Measurements from ENCODE around the gene ULBP3.
"Not testable (repeated sequence)": the region's sequence is repeated elsewhere in the genome, so short reads cannot be mapped to it uniquely, and the experiment has no call there.

The ULBP3 gene

DNA sequence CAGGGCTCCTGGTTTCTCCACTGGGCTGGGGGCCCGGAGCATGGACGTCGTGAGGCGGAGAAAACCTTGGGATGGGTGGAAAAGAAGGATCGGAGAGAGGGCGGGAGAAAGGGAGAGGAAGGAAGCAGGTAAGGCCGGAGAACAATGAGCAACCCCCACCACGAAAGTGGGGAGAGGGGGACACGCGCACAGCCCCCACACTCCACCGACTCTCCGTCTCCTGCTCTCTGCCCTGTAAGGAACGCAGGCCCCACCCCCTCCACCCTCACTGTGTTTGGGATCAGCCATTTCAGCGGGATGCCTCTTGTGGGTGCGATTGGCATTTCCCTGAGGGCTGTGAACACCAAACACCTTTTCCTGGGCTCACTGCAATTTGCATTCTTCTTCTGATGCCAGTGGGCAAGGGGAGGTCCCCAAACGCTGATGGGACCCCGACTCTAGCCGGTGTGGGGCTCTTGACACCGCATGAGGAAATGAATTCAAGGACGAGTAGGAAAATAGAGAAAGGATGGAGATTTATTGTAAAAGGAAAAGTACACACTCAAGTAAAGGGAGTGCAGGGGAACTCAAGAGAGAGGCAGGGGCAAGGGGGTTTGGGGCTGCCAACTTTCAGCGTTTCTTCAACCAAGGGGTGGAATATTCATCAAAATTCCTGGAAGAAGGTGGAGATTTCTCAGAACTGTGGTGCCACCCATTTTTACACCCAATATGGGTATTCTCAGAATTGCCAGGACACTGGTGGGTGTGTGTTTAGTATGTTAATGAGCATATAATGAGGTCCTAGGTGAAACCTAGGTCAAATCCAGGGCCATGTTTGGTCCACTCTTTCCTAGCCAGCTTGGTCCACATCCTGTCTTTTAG, 30.5 kb downstream of the ULBP3 start:
- DNase-seq = peak; percentile 49

DNA sequence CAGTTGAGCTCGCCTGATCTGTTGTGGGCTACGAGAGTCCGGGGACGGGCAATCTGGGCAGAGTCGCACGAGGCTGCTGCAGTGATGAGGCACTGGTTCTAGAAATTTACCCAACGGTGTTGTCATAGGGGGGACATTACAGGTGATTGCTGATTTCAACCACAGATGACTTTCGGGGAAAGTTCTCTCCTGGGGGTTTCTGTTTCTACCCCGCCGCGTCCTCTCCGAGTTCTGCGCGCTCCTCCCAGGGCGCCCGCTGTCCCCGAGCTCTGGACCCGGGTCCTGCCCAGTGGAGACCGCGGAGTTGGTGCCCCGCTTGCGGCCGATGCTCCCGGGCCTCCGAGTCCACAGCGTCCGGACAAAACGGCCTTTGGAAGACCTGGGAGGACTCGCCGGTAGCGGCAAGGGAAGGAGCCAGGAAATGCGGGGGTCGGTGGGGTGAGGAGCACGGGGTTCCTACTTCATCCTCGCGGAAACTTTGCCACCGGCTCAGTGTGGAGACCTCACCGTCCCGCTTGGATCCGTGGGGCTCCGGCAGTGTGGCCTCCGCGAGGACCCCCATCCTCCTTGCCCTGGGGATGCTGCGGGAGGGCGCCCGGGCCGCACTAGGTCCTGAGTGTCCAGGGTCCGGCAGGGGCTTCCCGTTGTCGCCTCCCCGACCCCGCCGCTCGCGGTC, 31.3 kb downstream of the ULBP3 start:
- peak; percentile 60 for DNase-seq

DNA sequence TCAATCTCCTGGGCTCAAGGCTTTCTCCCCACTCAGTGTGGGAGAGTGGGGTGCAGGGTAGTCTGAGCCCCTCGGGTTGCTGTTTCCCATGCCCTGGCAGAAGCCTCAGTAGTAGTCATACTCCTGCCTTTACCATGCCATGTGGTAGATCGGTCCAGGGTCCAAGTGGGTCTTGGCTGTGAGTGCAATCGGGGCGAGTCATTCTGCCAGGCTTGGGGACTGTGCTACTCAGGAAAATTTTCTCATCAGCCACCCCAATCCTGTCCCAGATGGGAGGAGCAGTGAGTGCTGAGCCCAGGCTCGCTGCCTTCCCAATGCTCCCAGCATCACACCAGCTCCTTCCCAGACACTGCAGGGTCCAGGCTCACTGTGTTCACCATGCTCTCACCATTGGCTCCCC, 32.8 kb downstream of the ULBP3 start:
- peak; percentile 52 for DNase-seq

DNA sequence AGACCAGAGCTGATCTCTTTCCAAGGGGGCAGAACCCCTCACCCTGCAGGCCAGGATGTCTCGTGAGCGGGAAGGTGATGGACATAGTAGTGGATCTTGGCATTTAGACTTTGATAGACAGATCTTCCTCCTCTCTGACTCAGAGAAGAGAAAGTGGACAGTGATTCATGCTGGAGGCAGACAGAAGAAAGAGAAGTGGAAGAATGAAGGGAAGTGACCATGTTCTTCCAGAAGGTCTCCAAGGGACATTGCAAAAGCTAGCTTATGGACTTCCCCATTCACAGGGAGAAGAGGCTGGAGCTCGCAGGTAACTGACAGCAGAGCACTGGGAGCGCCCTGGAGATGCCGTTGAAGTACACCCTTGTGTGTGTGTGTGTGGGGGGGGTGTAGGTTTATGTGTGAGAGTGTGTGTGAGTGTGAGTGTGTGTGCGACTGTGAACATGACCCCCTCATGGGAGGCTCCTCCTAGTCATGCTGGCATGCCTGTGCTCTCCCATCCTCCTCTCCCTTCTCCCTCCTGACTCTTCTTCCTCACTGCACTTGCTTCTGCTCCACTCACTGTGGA, 35.6 kb downstream of the ULBP3 start:
- DNase-seq = peak; percentile 48

DNA sequence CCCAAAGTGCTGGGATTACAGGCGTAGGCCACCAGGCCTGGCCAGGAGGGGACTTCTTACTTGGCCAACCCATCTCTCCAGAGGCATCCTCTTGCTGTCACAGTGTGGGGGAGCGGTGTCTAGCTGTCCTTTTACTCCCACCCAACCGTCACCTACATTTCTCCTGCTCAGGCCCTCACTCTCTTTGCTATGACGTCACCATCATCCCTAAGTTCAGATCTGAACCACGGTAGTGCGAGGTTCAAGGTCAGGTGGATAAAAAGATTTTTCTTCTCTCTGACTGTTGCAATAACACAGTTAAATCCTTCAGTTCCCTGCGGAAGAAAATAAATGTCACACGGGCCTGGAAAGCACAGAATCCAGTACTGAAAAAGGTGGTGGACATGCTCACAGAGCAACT, 36.3 kb downstream of the ULBP3 start:
- peak; percentile 28 for DNase-seq

DNA sequence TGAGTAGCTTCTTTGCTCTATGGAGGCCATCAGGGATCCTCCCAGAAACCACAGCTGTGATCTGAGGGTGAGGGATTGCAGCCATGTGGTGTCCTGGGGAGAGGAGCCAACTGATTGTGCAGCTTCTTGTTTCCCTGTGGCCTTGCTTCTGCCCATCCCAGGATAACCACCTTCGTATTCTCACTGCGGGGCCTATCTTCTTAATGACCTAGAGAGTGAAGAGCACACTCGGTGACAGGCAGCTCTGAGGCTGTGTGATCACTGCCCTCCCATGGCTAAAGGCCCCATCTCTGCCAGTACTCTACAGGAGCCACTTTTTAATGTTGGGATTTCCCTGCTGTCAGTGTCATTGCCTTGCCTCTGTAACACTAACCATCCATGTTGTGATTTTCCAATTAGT, 38.3 kb downstream of the ULBP3 start:
- peak; percentile 50 for DNase-seq

DNA sequence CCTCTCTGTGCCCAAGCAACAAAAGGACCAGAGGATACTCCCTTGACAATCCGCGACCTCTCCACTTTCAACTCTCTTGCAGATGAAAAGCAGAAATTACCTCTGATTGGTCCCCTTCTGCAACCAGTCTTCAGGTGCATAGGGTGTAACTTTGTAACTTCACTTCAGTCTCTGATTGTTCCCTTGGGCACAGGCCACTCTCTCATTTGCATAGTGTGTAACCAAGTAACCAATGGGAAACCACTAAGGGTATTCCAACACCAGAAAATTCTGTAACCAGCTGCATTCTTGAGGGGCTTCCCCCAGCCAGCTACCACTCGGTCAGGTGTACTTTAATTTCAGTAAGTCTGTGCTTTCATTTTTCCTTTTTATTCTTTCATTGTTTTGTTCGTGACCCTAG, 39.2 kb downstream of the ULBP3 start:
- DNase-seq = peak; percentile 41

DNA sequence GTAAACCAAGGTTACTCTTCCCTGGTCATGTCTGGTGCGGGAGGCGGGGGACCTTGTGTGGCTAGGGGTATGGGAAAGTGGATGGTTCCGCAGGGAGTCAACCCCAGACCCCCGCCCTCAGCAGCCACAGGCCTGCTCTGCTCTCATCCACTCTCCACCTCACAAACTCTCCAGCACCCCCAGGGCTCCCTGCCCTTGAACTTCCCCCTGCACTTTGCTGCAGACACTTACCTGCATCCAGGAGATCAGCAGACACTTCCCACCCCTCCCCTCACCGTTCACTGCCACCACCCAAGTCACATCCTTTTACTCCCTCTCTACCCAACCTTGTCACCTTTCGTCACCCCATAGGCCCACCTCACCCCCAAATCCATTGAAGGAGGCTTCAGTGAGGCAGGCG, 39.6 kb downstream of the ULBP3 start:
- no peak for DNase-seq

DNA sequence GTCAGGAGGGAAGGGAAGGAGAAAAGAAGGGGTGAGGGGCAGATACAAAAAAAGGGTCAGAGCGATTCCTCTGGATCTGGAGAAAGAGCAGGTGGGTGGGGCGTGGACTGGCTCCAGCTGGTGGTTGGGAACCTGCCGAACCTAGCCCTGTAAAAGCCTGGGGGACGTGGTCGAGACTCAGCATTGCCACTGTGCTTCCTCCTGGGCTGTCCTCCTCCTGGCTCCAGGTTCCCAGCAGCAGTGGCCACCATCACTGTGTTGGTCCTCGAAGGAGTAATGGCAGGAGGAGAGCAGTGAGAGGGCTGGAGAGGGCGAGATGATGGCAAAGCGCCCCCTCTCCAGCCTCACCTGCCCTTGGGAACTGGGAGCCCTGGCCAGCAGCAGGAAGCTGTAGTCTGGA, 40.1 kb downstream of the ULBP3 start:
- DNase-seq = peak; percentile 45

DNA sequence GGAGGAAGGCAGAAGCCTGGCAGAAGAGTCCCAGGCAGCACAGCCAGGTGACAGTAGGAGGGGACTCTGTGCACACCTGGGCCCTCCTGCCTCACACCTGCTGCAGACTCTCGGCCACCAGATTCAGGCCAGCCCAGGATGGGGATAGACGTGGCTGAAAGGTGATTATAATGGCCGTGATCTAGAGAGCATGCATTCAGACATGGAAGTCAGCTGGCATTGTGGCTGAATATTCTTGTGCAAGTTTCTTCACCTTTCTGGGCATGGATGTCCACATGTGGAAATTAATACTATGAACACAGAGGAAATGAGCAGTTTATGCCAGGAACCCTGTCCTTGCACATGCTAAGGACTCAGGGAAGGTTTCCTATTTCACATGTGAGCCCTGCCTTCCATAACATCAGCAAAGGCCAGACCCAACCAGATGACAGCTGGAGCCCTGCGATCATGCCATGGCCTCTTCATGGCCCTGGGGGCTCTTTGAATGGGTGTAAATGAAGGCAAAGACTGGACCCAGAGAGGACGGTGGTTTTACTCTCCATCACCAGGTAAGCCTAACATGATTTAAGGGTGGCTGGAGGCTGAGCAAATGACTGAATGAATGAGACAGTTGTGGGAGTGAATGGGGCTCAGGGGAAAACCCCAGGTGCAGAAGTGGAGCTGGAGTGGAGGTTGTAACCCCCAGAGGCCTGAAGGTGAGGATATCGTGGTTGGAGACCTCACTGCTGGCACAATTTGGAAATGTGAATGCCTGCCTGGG, 40.9 kb downstream of the ULBP3 start:
- DNase-seq = peak; percentile 53

DNA sequence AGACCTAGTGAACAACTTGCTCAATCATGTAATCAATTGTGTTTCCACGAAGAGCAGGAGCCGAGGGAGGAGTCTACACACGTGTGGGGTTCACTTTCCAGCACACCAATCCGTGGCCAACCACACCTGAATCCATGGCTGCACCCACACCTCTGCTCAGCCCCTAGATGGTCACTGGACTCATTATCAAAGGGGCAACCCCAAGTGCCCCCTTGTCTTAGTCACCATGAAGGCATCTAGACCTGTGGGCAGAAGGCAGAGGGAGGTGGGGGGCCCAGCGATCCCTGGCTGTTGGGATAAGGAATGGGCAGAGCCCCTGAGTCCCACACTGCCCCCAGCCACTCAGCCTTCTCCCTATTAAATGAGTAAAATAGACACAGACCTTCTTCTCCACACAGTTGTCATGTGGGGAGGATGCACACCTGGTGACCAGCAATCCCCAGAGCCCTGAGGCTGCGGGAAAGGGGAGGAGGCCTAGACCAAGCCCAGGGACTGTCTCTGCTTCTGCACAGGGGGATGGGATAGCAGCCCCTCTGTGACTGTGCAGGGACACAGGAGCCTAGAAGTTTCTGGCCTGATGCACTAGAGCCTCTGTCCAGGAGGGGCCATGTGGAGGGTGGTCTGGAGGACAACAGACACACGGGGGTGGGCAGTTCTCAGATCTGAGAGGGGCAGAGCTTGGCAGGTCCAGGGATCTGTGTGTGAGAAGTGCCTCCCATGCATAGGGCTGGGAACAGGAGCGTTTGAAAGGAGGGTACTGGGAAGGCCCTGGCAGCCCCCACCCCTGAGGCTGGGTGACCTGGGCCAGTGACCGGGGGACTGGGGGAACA, 41.7 kb downstream of the ULBP3 start:
- DNase-seq = peak; percentile 55

DNA sequence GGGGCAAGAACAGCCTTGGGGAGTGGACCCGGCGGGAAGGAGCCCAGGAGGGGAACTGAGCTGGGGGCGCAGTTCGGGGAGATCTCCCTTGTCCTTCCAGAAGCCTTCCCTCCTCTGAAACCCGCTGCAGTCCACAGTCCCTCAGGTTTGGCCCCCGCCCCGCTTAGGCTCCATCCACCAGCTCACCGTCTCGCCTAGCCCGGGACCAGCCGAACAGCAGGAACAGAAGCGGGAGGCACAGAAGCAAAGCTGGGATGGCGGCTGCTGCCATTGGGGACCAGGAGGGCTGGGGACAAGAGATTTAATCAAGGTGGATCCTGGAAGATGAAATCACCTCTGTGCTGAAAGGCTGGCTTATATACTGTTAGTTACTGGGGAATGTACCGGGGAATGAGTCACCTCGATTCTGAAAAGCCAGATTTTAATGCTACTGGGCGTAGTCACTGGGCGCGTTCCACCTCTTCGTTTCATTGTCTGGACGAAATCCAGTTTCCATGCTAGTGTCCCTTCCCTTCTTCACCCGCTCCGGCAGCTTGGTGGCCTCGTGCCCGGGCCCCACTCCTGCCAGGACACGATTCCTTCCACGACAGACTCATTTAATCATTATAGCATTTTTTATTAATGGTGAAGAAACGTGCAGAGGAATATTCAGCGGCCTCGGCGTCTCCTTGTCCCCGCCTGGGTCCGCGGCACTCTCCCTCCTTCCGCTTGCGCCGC, 43.6 kb downstream of the ULBP3 start, which contains the start of gene RAET1L:
Gene RAET1L, minus strand, starts transcription at position 332 of the 717 bp plus-strand sequence. Its CDS starts 61 bp downstream, at position 271.
- peak; percentile 65 for DNase-seq

DNA sequence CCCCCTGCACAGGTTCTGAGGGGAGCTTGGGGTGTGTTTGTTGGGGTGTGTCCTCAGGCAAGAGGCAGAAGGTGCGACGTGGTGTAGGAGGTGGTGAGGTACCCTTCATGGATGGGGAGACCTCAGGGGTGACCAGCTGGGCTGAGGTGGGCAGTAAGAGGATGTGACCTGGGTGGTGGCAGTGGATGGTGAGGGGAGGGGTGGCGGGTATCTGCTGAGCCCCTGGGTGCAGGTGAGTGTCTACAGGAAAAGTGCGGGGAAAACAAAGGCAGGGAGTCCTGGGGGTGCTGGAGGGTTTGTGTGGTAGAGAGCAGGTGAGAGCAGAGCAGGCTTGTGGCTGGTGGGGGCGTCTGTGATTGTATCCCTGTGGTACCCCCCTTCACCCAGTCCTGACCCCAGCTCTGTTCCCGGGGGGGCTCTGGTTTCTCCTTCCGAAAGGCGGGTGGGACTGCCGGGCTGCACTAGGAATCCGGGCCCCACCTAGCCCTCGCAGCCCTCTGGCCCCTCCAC, 44.2 kb downstream of the ULBP3 start:
- DNase-seq = no peak

DNA sequence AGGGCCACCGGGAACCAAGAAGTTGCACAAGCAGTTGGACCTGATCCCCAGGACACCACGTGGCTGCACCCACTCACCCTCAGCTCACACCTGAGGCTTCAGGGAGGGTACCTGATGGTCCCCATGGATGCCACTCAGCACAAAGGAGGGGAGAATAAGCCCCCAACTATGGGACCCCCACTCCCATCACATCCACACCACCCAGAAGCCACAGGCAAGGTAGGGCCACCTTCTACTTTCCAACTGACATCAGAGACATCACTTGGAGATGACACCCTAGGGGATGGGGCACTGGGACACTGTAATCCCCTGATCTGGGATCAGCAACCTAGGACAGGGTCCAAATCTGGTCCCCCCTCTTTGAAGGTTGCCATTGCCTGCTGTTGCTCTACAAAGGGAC, 44.9 kb downstream of the ULBP3 start:
- peak; percentile 51 for DNase-seq

DNA sequence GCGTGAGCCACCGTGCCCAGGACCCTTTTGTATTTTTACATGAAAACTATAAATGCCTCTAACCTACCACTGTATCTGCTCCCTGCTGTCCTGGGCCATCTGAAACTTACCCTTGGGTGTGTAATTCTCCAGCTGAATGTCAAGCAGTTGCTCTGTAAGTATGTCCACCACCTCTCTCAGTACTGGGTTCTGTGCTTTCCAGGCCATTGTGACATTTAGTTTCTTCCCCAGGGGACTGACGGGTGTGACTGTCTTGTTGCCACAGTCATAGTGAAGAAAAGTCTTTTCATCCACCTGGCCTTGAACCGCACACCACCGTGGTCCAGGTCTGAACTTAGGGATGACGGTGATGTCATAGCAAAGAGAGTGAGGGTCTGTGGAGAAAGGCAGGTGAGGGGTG, 47.1 kb downstream of the ULBP3 start:
- not testable (repeated sequence) for DNase-seq

DNA sequence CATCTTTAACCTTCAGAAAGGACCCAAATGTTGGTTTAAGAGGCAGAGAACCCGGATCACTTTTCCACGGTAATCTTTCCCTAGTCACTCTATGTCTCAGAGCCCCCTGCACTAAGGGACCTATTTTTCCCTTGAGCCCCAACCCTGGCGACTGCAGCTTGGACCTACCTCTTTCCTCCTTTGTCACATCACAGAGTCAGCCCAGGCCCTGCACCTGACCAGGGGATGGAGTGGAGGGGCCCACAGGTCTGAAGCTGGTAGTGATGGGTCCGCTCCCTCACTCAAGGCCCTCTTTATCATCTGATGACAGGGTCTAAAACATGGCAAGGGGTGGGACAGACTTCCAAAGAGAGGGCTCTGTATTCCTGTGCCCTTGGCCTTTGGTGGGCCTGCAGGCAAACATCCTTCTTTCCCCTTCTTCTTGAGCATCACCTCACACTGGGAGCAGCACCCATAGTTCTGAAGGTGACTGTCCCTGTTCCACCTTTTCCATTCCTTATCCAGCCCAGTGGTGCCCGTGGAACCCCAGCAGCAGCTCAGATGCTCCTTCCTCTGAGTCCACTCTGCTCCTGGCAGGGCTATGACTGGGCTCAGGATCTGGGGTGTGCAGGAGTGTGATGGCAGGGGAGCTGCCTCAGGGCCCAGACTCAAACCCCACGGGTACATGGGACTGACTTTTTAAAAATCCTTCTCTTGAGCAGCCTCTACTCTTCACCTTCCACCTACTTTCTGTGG, 49.9 kb downstream of the ULBP3 start:
- peak; percentile 42 for DNase-seq

DNA sequence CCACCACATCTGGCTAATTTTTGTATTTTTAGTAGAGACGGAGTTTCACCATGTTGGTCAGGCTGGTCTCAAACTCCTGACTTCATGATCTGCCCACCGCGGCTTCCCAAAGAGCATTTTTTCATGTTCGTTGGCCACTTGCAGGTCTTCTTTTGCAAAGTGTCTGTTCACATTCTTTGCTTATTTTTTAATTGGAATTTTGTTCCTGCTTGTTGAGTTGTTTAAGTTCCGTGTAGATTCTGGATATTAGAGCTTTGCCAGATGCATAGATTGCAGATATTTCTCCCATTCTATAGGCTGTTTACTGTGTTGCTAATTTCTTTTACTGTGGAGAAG, 51.8 kb downstream of the ULBP3 start:
- not testable (repeated sequence) for DNase-seq

DNA sequence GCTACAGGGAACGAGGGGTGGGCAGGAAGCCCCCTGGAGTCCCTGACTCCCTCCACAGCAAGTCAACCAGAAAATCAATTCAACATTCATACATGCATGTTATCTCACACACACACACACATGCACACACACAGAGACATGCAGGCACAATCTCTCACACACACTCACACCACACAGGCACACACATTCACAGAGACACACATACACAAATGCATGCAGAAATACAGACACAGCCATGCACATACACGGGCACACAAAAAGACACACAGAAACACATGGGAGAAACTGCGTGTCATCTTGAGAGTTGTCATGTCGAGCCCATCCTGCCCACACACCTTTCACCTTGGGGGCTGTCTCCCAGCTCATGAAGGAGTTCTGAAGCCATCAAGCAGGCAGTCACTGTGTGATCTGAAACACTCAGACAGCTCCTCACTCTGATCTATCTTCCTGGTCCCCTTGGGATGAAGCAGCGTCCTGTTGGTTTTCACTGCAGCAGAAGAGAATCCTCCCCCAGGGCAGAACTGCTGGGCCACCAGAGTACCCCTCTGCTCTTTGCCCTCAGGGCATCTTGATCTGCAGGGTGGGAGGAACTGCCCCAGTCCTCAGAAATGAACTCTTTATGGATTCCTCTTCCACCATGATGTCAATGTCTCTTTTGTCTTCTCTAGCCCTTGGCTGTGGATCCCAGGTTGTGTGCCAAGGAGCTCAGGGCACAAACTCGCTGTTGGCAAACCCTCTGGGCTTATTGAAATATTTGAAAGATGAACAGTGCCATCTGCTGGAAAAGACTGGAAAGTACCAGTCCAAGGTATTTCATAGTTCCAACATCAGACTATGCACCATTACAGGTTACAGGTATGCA, 52.4 kb downstream of the ULBP3 start:
- DNase-seq = peak; percentile 79

DNA sequence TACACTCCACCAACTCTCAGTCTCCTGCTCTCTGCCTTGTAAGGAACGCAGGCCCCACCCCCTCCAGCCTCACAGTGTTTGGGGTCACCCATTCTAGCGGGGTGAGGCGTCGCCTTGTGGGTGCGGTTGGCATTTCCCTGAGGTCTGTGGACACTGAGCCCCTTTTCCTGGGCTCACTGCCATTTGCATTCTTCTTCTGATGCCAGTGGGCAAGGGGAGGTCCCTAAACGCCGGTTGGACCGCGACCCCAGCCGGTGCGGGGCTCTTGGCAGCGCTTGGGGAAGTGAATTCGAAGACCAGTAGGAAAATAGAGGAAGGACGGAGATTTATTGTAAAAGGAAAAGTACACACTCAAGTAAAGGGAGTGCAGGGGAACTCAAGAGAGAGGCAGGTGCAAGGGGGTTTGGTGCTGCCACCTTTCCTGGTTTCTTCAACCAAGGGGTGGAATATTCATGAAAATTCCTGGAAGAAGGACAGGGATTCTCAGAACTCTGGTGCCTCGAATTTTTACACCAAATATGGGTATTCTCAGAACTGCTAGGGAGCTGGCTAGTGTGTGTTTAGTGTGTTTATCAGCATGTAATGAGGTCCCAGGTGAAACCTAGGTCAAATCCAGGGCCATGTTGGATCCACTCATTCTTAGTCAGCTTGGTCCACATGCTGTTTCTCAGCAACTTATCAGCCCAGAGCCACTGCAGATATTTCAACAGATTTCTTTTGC, 53.5 kb downstream of the ULBP3 start:
- peak; percentile 58 for DNase-seq

Measured in activated CD8-positive, alpha-beta memory T cell treated with anti-CD3 and anti-CD28 coated beads for 24 hours (primary cell).